HG03469 (cell line): ENCODE measurements around the gene C5orf34.
A peak's percentile ranks its signal among the peaks of the same experiment; 100 is the strongest.
"Not testable (repeated sequence)": the region's sequence is repeated elsewhere in the genome, so short reads cannot be mapped to it uniquely, and the experiment has no call there.

Source experiments
- ATAC-seq: cut with Tn5 transposase; IDR thresholded peaks from one replicate; pipeline ENCODE4 v1.9.1; 2021; ENCODE audit warnings: mild to moderate bottlenecking, moderate library complexity, moderate number of reproducible peaks; ENCODE audit not compliant: unreplicated experiment

C5orf34 gene, protein sequence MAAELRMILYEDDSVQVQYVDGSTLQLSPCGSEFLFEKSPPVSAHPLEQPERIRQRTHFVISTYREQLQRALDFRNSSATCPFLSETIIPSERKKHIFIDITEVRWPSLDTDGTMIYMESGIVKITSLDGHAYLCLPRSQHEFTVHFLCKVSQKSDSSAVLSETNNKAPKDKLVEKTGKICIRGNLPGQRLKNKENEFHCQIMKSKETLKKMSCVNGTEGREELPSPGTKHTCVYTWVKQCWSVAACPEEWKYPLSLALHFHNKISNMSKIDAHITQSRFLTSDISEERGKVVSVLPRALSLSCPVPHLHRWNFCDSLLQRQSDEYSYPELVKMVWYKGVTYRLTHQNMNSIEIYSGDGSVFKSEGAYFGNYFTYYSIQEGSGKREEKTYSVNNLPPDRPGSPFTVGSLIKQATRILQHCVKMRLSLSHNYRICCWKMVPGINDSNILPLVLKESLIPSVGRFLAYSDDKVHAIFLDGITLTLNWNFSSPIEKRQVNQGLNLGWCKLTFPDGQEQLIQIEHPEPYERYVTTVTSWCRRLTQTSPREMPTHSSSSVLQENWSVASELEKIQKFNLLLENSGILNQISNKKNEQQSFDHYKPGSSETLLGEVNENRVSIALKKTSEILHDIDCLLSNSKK

DNA sequence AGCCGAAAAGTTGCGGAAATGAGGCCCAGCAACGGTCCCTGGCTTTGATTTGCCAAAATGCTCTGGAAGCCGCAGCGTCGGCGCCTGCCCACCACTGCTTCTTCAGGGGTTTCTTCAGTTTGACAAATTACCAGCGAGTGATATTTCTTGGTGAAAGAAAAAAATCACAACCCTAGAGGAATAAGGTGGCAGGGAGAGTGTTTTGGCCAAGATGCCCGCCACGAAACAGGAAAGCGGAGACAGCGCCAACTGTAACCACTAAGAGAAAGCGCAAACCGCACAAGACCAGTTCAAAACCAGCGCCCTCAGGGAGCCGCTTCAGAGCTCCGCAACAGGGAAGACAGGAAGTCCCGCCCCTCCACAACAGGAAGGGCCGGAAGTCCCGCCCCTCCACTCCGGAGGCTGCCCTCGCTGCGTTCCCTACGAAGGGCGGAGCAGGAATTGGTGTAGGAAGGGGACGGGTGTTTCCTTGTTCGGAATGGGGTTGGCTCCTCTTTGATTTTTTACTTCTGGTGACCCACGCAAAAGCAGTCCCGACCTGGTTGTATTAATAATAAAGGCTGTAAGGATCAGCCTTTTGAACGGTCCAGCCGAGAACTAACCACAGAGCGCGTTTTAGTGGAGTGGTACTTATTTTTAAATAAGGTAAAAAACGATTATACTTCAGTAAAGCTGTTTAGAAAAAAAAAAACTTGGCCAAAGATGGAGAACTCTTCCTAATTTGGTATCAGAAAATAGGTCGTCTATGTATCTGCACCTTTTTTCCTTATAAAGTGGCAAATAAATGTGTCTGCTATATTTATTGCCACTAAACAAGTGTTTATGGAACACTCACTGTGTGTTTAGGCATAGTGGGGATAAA is at the start of gene C5orf34:
Gene C5orf34 (minus strand): TSS at position 333 of the 862 bp plus-strand sequence. CDS start 5,809 bp downstream, outside the sequence.
- peak; percentile 98 for ATAC-seq

DNA sequence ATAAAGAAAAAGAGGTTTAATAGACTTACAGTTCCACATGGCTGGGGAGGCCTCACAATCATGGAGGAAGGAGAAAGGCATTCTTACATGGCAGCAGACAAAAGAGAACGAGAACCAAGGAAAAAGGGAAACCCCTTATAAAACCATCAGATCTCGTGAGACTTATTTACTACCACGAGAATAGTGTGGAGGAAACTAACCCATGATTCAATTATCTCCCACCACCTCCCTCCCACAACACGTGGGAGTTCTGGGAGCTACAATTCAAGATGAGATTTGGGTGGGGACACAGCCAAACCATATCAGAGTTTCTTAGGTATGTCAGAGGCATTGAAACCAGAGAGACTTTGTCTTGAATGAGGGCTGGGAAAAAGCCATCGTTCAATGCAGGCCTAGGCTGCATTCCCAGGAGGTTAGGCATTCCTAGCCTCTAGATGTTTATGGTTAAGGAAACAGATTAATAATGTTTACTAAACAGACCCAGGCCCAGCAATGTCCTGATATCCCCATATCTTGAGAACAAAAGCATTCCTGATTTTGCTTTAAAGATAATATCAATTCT is 49.4 kb upstream of the C5orf34 start:
- ATAC-seq = no peak

DNA sequence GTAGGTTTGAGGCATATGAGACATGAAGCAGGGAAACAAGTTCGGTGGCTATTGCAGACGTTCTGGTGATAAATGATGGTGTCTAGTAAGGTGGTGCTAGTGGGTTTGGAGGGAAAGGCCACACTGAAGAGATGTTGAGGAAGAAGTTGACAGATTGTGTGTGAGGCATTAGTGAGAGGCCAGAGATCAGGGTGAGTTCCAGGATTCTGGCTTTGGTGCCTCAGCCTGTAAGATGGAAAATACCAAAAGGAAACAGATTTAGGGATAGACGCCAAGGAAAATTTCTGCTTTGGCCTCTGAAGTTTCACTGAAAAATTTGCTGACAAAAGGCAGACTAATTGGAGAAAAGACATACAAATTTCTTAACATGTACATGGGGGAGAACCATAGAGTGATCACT is 48.4 kb upstream of the C5orf34 start:
- ATAC-seq = no peak

DNA sequence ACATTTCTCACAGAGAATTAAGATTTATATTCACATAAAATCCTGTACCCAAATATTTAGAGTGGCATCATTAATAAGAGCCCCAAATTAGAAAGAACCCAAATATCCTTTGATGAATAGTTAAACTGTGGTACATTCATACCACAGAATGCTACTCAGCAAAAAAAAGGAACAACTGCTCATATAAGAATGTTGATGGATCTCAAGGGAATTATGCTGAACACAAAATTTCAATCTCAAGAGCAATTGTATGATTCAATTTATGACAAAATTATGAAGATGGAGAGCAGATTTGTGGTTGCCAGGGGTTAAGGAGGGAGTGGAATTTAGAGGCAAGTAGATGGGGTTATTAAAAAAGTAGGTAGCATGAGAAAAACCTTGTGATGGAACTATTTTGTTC is 46.4 kb upstream of the C5orf34 start:
- no peak for ATAC-seq

DNA sequence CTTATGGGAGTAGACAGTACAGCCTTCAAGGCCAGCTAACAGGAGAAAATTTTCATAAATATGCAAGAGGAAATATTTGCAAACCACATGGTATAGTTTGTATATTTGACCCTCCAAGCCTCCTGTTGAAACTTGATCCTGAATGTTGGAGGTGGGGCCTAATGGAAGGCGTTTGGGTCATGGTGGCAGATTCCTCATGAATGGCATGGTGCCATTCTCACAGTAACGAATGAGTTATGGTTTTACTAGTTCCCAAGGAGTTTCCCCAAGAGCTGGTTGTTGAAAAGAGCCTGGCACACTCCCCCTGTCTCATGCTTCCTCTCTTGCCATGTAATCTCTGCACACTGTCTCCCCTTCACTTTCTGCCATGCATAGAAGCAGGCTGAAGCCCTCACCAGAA is 45.2 kb upstream of the C5orf34 start:
- ATAC-seq = no peak

DNA sequence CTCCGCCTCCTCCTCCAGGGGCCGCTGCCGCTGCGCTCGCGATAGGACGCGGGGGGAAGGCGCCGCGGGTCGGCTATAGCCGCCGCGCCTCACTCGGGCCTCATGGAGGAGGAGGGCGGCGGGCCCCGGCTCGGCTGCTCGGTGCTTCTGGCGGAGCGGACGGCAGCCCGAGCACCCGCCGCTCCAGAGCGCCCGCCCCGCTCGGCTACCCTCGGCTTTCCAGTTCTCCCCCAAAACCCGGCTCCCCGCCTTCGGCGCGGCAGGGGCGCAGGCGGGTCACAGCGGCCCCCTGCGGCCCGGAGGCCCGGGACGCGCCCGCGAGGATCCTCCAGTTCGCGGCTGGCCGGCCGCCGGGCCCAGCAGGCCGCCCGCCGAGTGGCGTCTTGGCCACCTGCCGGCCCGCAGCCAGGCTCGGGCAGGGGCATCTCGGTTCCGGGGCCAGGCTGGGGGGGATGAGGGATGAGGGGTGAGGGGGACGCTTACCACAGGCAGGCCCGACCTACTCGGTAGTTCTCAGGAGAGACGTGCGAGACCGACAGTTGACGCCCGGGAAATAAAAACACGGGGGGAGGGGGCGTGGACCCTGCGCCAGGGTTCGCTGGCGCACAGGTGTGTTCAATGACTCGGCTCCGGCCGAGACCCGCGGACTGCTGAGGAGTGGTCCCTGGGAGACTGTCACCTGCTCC is 42.1 kb upstream of the C5orf34 start, which contains the start of gene PAIP1:
Gene PAIP1 (minus strand): TSS at position 221 of the 686 bp plus-strand sequence. CDS start 231 bp downstream, outside the sequence.
- peak; percentile 85 for ATAC-seq

DNA sequence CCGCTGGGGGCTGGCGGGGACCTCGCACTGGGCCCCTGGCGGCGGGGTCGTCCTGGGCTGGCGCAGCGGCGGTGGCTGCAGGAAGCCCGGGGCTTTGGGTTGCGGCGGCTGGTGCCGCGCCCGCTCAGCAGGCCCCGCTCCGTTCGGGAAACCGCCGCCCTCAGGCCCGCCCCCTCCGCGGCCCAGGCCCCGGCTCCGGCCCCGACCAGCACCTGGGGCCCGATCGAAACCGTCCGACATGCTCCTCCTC is 41.6 kb upstream of the C5orf34 start:
- ATAC-seq = not testable (repeated sequence)

DNA sequence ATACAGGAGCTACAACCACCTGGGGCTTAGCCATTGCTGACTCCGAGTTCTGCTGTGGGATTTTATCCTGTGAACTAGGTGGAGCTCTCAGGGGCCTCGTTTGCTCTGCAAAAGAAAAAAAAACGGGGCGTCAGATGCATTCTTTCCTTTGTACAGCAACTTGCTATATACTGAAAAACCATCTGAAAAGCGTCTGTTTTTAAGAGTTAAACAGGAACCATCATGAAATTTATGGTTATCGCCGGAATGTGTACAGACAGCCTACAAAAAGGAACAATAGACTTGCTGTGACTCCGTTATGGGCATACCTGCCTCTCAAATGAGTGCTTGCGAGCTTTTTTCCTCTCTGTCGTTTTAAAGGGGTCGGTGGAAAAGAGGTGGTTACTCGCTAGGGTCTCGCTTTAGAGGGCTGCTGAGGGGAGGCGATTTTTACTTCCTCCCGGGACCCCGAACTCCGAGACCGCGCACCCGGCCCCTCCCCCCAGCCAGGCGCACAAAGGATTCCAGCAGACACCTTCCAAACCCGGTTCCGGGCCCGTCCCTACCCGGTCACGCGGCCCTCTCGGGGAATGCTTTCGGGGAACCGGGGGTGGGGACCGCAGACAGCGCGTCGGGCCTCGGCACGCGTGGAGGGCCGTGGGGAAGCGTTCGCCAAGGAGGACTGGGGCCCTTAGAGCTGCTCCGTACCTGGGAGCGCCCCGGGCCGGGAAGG is 41.1 kb upstream of the C5orf34 start:
- peak; percentile 5 for ATAC-seq

DNA sequence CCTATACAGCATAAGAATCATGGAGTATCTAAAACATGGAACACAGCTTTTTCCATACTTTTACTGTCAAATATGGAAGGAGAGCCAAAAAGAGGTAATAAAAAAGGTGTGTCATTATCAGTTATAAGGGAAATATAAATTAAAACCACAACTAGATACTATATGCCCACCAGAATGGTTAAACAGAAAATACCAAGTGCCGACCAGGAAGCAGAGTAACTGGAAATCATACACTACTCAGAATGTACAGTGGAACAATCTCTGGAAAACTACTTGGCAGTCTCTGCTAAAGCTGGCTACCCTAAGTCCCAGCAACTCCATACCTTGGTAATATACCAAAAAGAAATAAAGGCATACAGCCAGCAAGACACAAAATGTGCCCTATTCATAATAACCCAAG is 39.5 kb upstream of the C5orf34 start:
- ATAC-seq = no peak

DNA sequence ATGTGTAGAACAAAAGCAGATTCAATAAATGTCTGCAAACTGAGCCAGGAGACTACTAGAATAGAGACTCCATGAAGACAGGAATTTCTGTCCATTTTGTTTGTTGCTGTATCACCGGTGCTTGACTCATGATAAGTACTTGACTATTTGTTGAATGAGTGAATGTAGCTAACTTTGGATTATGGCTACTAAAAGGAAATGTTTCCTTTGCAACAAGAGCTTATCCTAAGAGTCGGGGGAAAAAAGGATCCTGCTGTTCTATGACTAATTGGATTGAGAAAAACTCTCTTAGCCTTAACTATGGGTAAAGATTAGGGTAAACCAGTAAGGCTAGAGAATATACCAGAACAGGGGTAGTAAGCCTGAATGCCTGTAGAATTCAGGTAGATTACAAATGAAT is 38.4 kb upstream of the C5orf34 start:
- no peak for ATAC-seq

DNA sequence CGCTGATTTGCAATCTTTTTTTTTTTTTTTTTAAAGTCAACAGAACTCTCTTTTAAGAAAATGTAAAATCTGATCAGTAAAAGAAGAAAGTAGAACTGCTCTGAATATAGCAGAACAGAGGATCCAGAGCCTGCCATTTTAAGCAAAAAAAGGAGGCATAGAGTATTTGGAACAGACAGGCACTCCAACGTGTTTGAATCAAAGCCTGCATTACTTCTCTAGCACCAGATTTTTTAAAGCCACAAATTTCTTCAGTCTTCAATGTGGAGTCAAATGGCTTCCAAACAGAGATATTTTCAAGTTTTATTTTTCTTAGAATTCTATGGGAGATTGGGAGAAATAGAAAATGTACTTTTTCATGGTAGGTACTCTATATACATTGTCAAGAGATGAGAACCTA is 36.8 kb upstream of the C5orf34 start:
- ATAC-seq = no peak

DNA sequence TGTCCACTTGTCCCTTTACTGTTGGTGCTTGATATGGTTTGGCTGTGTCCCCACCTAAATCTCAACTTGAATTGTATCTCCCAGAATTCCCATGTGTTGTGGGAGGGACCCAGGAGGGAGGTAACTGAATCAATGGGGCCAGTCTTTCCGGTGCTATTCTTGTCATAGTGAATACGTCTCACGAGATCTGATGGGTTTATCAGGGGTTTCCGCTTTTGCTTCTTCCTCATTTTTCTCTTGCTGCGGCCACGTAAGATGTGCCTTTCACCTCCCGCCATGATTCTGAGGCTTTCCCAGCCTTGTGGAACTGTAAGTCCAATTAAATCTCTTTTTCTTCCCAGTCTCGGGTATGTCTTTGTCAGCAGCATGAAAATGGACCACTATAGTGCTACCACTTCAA is 34.3 kb upstream of the C5orf34 start:
- ATAC-seq = not testable (repeated sequence)

DNA sequence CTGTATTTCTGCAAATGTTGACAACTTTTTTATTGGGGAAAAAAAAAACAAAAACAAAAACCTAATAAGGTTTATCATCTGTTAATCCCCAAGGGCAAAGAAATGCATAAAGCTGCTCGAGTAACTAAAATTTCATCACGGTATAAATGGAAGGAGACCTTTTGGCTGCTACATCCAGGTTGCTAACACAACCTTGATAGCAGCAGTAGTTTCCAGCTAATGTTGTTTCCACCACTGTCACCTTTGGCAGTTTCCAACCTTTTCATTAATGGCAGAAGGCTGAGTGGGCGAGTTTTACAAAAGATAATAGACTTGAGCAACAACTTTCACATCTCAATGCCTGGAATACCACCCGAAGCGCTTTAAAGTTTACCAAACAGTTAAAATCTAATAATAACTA is 33.4 kb upstream of the C5orf34 start:
- no peak for ATAC-seq

DNA sequence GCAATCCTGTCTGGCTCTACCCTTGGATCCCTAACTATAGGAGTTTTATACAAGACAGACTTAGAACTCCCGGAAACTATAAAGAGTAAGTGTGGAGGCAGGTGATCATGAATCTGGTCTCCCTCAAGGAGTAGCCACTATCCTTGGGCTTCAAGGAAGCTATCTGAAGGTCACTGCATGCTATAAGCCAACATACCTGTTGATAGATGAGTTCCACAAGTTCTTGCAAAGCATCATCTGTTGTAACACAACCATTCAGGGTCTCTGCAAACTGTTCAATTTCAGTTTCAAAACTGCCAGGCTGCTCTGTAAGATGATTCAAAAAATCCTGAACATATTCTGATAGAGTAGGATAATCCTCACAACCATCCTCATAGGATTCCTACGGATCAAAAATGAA is 32.6 kb upstream of the C5orf34 start:
- no peak for ATAC-seq

DNA sequence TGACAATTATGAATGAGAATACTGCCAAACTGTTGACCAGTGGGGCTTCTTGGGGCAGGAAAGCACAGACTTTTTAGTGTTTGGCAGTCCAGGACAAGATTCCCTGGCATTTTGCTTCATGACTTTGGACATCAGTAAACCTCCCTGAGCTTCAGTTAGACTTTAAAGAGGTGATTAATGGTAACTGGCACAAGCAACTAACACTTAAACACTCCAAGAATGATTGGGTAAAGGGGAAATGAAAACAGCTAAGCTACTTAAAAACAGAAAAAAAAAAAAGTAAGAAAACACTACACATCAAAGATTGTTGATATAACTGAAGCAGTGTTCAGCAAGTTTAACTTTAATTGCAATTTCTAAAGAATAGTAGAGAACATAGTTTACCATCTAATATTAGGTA is 28.5 kb upstream of the C5orf34 start:
- ATAC-seq = no peak

DNA sequence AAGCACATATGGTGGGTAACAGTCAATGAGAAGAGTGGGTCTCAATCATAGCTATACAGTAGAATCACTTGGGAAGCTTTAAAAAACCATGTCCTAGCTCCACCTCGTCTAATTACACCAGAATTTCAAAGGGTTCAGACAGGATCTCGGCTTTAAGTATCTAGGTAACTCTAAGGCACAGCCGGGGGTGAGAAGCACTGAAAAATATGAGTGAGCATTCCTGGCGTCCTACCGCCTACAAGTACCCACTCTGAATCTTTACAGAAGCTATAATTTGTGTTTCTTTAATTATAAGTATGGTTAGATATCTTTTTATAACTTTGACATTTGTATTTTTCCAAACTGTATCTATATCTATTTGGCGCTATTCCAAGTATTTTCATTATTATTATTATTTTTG is 25.8 kb upstream of the C5orf34 start:
- no peak for ATAC-seq

DNA sequence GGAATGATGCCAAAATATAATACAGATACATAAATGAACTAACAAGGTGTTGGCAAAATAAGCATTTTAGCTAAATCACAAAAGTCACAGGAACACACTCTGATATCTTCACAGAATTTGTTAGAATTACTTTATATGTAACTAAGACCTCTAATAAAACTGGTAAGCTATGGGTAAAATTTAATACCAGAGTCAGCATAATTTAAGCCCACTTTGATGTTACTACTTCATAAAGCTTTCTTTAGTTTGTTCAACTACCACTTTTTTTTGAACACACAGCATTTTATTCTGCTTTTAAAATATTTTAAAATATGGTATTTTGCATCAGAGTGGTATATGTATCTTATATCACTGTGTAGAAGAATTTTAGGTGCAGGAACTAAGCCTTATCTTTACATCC is 22.0 kb upstream of the C5orf34 start:
- no peak for ATAC-seq

DNA sequence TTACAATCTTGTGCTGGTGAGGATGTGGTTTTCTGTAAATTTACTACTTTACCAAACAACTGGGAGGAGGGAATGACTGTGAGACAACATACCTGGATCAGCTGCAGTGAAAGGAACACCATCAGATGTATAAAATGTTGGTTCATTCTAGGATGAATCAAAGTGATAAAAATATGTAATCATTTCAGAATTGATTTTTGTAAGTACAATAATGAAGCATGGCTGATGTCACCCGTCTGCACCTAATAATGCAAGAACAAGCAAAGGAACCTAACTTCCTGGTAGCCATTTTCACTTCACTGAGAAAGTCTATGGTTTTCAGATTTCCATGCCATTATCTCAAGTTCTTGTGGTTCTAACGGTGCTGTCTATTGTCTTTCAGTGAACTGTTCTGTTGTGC is 18.7 kb upstream of the C5orf34 start:
- no peak for ATAC-seq

DNA sequence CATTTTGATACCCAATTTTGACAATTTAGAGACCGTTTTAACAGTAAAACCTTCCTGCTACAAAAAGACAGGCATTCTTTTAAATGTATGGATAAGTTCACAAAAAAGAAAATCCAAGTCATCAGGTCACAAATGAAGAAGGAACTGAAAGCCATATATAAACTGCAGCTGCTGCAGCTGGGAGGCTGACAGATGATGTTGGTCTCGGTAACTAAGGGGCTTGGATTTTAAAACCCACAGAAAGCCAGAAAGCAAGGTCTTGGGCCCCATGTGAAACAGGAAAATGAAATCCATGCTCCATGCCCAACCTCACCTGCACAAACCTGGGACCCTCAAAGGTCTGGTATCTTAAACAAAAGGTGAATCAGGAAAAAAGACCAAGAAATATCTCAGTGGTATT is 15.7 kb upstream of the C5orf34 start:
- no peak for ATAC-seq

DNA sequence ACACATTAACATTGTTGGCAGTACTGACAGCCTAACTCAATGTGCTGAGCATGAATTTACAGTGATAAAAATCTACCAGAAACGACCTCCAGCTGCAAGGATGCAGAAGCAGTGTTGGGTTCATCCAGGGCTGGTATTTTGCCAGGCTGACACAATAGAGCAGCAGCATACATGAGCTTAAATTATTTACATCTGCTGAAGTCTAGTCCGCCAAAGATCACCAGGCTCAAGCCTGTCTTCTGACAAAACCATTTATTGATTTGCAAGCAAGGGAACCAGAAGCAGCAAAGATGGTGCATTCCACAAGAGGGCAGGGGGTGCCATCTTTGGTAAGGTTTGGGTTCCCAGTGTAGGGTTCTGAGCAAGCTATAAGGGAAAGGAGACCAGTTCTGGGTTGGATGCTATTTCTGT is 8.7 kb upstream of the C5orf34 start:
- ATAC-seq = no peak
